Anterior cingulate cortex (tissue), 58 donors: ENCODE measurements around the gene ABL1.
"Not testable (repeated sequence)": the region's sequence is repeated elsewhere in the genome, so short reads cannot be mapped to it uniquely, and the experiment has no call there.

Source experiments
- DNase-seq, 58 donors: peaks; one replicate each; lab custom pipeline; 2025; lab: John Stamatoyannopoulos, UW

Gene ABL1

DNA sequence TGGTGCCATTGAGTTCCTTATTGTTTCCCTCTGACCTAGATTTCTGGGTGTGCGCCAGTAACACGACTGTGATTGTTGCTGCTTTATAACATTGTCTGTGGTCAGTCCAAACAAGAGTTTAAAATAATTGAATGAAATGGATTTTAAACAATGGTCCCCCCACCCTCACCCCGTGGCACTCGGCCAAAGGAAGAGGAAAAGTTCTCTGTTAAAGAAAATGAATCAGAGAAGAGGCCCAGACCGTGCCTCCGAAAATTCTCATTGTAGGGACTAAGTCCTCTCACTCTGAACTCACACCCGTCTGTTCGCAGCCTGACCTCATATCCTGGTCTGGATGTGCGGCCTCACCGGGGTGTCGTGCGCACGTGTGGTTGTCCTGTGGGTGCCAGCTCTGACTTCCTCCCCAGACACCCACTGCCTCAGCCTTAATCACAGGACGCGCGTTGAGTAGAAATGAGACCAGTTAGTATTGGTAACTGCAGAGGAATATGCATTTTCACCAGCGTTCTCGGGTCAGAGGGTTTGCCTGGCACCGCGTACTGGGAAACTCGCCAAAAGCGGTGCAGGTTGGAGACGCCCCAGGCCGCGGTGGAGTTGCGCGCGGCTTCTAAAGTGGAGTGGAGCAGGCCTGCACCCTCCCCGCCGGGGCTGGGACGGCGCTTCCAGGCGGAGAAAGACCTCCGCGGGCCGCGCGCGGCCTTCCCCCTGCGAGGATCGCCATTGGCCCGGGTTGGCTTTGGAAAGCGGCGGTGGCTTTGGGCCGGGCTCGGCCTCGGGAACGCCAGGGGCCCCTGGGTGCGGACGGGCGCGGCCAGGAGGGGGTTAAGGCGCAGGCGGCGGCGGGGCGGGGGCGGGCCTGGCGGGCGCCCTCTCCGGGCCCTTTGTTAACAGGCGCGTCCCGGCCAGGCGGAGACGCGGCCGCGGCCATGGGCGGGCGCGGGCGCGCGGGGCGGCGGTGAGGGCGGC, at the start of gene ABL1:
Gene ABL1 (plus strand): TSS at position 884 of the 966 bp plus-strand sequence. CDS start 193 bp downstream, outside the sequence.
- peak in 49 of 58 donors; percentile 45 to 87 (median 73) for DNase-seq

DNA sequence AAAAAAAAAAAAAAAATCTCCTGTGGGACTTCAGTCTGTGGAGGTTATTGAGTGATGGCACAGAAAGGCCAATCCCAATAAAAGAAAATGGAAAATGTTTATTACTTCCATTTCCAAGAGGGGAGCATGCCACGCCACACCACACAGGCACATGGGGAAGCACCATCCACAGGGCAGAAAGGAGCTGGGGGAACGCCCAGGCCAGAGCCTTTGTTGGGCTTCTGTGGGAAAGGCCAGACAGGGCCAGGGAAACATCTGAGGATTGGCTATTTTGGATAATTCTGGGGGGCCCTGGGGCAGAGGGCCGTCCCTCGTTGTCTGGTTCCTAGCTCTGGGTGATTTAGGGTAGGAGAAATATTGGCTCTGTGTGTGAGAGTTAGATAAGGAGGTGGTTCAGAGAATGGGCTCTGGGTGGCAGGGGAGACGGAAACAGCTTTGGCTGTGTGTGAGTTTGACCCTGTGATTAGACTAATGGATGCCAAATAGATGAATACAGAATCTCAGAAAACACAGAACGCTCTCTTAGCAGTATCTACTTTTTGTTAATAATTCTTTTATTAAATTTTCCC, 49.0 kb upstream of the ABL1 start:
- no peak for DNase-seq

DNA sequence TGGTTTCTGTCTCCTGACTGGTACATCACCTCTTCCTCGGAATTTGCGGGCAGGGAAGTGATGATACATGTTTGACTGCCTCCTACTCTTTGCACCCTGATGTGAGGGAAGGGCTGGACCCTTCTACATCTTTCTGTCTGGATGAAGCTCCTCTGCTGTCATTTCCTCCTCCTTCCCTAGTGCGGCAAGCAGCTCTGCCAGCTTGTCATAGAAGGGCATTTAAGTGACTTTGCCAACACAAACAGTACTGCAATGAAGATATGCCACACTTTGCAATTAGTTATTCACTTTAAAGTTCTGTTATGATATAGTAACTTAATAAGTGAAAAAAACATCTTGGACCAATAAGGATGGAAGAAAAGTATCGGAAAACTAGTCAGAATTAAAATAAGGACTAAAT, 48.5 kb upstream of the ABL1 start:
- no peak for DNase-seq

DNA sequence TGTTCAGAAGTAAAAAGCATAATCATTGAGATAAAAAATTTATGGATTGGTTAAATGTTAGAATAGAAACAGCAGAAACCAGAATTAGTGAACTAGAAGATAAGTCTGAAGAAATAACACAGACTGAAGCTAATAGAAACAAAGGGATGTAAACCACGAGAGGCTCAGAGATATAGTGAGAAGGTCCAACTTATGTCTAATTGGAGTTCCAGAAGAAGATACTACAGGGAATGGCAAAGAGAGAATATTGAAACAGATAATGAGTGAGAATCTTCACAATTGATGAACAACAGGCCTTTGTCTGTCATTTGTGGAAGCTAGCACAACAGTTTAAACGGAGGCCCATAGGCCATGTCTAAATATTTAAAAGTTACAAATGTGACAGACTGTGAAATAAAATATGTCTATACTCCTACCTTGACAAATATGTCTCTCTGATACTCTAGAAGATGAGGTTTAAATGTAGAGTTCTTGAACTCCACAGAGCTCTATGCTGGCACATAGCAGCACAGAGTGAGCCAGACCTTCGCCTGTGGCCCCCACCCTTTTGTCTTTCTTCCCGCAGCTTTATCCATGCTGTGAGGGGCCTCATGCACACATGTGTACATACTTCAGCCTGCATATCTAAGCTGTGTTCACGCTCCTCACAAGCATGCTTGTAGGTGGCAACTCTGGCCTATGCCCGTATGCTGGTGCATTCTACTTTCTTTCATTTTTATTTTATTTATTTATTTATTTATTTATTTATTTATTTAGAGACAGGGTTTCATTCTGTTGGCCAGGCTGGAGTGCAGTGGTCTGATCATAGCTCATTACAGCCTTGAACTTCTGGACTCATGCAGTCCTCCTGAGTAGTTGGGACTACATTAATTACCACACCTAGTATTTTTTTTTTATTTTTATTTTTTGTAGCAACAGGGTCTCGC, 45.0 kb upstream of the ABL1 start:
- no peak for DNase-seq

DNA sequence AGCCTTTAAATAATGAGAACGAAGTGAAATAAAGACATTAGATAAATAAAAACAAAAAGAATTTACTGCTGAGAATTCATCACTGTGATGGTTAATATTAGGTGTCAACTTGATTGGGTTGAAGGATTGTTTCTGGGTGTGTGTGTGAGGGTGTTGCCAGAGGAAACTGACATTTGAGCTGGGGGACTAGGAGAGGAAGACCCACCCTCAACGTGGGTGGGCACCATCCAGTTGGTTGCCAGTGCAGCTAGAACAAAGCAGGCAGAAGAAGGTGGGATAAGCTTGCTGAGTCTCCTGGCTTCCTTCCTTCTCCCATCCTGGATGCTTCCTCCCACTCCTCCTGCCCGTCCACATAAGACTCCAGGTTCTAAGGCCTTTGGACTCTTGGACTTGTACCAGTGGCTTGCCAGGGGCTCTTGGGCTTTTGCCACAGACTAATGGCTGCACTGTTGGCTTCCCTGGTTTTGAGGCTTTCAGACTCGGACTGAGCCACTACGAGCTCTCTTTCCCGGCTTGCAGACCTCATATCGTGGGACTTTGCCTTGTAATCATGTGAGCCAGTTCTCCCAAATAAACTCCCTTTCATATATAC, 43.7 kb upstream of the ABL1 start:
- DNase-seq, result no peak

DNA sequence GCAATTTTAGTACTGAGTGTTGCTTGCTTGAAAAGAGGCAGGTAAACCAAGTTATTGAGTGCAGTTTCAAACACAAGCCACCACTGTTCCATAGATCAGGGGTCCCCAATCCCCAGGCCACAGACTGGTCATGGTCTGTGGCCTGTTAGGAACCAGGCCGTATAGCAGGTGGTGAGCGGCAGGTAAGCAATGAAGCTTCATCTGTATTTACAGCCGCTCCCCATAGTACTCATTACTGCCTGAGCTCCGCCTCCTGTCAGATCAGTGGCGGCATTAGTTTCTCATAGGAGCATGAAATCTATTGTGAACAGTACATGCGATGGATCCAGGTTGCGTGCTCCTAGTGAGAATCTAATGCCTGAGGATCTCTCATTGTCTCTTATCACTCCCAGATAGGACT, 41.5 kb upstream of the ABL1 start:
- no peak for DNase-seq

DNA sequence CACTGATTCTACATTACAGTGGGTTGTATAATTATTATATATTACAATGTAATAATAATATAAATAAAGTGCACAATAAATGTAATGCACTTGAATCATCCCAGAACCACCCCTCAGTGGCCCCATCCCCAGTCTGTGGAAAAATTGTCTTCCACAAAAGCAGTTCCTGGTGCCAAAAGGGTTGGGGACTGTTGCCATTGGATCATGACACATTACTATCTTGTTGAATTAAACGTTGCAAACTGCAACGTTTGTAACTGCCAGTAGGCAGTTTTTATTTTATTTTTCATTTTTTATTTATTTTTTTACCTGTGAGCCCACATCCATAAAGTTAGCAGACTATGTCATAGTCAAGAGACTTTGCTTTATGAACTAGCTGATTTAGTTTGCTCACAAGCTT, 41.0 kb upstream of the ABL1 start:
- DNase-seq, result not testable (repeated sequence)

DNA sequence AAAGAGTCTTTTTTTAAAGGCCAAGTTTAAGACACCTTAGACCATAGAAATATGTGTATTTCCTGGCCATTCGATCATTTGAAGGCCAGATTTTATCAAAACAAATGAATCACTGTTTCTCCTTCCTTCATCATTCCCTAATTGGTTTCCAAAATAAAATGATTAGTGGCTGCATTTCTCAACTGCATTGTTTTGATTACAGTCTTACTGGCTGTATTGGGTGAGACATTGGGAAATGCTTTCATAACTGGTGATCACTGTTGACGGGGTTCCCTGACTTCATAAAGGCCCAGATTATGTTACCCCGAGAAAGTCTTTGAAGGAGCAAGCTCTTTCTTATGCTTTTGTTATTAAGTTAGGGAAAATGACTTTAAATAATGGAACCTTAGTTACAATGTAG, 40.6 kb upstream of the ABL1 start:
- DNase-seq, result not testable (repeated sequence)

DNA sequence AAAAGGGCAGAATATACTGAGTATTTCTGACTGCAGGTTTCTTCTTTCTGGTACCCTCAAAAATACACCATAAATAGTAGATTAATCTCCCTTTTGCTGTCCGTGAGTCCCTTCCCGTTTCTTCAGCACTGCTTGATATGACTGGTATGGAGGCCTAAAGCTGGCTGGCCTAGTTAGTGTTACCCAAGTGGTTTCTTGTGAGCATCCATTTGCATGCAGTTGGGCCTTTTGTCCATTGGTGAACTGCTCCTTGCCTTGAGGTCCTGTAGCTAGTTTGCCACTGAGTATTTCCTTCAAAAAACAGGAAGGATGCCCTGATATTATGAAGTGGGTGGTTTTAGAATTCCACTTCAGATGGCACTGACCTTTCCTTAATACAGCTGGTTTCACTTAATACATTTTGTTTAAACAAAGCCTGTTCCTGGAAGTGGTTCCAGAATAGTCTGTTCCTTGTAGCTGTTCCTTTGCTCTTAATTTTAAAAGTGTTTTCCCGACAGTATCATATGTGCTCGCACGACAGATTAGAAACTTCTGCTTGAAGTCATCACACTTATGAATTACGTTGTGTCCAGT, 40.0 kb upstream of the ABL1 start:
- DNase-seq, result no peak

DNA sequence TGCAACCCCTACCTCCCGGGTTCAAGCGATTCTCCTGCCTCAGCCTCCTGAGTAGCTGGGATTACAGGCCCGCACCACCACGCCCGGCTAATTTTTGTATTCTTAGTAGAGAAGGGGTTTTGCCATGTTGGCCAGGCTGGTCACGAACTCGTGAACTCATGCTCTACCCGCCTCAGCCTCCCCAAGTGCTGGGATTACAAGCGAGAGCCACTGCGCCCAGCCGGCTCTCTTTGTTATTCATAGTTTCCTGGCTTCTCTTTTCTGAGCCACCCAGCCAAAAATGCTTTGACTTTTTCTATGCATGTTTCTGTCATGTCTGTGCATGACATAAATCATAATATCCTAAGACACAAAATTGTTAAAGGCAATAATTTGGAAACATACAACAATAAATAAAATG, 31.9 kb upstream of the ABL1 start:
- not testable (repeated sequence) for DNase-seq

DNA sequence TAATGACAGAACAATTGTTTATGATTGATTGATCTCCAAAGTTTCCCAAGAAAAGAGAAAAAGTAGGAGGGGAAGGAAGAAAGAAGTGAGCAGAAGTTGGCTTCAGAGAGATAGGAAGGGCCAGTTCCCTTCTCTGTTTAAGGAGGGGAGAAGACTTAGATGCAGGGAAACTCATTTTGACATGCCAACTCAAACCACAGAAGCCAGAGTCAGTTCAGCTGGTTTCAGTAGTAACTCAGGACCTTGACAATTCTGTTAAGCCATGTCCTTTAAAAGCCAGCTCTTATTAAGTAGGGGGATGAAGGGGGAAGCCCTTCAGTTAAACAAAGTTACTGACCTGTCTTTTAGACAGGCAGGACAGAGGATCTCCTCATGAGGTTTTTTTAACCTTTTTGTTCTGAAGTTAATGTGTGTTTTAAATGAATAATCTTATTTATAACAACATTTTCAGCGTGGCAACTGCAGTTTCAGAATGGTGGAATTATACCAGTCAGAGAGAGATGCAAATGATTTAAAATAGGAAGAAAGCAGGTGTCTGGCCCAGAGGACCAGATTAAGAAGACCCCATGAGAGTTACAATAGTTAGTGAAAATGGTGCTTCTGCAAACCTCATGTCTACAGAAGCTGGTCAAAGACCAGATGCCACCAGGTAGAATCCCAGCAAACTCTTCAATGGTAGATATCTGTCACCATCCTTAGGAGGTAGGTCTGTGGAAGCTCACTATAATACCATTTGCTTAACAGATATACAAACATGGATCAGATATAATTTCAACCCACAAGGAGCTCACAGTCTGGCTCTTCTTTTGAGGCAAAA, 29.3 kb upstream of the ABL1 start:
- no peak for DNase-seq

DNA sequence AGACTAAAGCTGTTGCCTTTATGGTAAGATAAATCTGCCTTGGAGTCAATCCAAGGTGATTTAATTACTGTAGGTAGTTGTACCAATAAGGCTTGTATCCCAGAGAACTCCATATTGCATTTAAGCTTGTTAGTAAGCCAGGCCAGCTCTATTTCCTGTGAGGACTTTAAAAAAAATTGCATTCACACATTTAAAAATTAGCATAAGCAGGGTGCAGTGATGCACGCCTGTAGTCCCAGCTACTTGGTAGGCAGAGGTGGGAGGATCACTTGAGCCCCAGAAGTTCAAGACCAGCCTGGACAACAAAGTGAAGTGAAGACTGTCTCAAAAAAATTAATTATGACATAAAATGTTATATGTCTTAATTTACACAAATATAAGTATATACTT, 28.7 kb upstream of the ABL1 start:
- DNase-seq, result no peak

DNA sequence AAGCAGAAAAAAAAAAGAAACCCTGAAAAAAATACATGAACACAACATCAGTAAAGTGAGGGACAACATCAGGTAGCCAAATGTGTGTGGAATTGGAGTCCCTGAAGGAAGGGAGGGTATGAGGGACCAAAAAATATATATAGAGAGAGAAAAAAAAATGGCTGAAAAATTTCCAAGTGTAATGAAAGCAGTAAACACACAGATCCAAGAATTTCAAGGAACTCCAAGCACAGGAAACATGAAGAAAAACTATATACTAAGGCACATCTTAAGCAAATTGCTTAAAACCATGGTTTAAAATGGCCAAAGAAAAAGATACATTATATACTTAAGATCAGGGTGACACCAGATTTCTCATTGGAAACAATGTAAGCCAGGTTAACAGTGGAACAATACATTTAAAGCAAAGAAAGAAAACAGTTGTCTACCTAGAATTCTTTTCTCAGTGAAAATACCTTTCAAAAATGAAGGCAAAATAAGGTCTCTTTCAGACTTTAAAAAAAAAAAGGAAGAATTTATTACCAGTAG, 24.4 kb upstream of the ABL1 start:
- DNase-seq, result no peak

DNA sequence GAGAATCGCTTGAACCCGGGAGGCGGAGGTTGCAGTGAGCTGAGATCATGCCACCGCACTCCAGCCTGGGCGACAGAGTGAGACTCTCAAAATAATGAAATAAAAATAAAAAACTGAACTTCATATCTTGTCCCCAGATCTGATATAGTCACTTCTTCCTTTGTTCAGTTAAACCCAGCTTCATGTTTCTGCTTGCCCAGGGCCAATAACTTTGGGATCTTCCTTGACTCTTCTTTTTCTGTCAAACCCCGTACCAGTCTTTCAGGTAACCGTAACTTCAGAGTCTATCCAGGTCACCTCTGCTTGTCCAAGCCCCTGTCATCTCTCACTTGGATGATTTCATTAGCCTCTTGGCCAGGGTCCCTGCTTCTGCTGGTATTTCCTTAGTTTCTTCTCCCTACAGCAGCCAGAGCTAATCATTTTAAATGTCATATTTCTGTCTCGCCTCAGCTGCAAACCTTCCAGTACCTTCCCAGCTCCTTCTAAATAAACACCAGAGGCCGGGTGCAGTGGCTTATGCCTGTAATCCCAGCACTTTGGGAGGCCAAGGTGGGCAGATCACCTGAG, 19.7 kb upstream of the ABL1 start:
- no peak for DNase-seq

DNA sequence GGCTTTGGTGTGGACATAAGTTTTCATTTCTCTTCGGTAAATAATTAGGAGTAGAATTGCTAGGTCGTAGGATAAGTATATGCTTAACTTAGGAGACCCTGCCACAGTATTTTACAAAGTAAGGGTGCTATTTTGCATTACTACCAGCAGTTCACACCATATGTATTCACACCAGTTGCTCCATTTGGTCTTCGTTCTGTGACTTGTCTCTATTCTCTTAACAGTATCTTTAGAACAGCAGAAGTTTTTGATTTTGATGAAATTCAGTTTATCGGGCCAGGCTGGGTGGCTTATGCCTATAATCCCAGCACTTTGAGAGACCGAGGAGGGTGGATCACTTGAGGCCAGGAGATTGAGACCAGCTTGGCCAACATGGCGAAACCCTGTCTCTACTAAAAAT, 17.1 kb upstream of the ABL1 start:
- DNase-seq, result no peak

DNA sequence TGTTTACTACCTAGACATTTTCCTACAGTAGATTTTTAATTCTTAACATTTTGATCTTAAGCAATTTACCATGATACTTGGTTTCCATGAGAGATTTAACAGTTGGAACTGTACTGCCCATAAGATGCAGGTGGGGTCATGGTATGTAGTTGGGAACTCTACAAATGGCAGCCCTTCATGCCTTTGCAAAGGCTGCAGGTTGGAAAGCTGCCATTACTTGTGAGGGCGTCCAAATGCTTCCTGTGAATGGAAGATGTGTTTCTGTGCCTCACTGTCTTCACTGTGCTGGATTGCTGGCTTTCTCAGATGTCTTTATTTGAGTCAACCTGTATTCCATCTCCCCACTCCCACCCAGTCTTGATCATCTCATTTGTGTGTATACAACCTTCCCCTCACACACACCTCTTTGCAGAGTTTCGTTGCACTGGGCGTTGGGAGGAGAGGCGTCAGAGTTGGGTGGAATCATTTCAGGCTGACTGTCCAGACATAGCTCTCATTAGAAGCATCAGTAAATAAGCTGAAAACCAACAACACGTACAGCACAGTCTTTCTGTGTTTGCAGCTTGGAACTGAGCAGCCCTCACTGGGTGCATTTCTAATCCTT, 14.8 kb upstream of the ABL1 start:
- peak in 6 of 58 donors; percentile 14 to 40 (median 24) for DNase-seq

DNA sequence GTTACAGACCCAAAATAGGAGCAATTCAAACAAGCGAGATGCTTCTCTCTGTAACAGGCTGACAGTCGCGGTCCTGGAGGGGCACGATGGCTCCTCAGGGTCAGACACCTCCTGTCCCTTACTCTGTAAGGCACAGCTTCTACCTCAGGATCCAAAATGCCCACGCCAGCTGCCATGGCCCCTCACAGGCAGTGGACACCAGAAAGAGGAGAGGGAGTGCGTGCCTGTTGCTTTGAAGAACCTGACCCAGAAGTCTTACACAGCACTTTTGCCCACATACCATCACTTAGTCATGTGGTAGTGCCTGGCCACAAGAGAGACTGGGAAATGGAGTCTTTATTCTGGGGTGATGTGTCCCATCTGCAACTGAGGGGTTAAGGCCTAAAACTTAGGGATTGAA, 11.6 kb upstream of the ABL1 start:
- no peak for DNase-seq

DNA sequence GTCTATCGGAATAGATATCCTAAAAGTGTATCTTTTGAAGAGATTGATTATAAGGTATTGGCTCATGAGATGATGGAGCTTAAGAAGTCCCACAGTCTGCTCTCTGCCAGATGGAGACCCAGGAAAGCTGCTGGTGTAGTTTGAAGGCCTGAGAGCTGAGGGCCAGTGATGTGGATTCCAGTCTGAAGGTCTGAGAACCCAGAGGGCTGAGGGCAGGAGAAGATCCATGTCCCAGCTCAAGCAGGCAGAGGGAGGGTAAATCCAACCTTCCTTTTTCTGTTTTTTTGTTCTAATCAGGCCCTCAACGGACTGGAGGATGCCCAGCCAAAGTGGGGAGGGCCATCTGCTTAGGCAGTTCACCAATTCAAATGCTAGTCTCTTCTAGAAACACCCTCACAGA, 11.0 kb upstream of the ABL1 start:
- DNase-seq, result no peak
